ENCODE data around the gene MYO10. TPM values are rescaled to one million over a fixed set of nuclear protein-coding genes. Genes with fewer than 3 reads are reported as not detected.

MYO10 gene
- total and polyA plus RNA-seq, 3 donors from 2014 or later, result 37.8 to 102 (median 99.8) TPM

DNA sequence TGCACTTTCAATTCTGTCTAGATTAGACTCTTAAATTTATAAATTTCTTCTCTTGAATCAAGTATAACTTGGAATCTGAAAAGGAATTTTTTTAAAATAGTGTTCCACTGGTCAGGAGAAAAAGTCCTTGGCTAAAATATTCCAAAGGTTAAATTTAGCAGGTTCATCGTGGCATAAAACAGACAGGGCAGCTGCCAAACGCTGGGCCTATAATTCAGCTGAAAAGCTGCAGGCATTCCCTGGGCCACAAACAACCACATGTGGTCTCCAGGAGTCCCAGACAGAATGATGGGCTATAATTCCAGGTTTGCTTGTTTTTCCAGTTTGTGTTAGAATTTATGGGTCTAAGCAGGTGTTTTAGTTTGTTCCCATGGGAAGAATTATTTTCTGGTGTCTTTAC, 248.2 kb downstream of the MYO10 start:
- 40 to 42% methylated on average over 2 of the region's 2 CpGs for WGBS, 2 donors
- no peak for DNase-seq
- Histone ChIP-seq H3K4me1 (no peaks in the 10 kb centered on the region), H3K36me3 (ENCODE audit: low read depth, missing control alignments) (no peaks in the 10 kb centered on the region), H3K4me3 (no peak overlapping the region), H3K27ac (no peak overlapping the region), H3K9me3 (no peaks in the 10 kb centered on the region), H3K27me3 (no peaks in the 10 kb centered on the region)
- no peak for TF ChIP-seq CTCF (IDR thresholded peaks at IDR 0.05)
- TF ChIP-seq POLR2A (IDR thresholded peaks at IDR 0.05), result no peak
- intact Hi-C loops (cut with DNase I; ENCODE audit: low total_unique reads), result no loop called here

- Histone ChIP-seq H3K4me3 (no peak overlapping the region), H3K4me1 (no peaks in the 10 kb centered on the region), H3K27me3 (no peaks in the 10 kb centered on the region), H3K36me3 (ENCODE audit: low read depth, missing control alignments) (no peaks in the 10 kb centered on the region), H3K9me3 (no peaks in the 10 kb centered on the region), H3K27ac (no peak overlapping the region)
- 77 to 94% methylated on average over 4 of the region's 4 CpGs for WGBS, 2 donors
- no peak for DNase-seq
- intact Hi-C loops (cut with DNase I; ENCODE audit: low total_unique reads), result no loop called here
- TF ChIP-seq CTCF (IDR thresholded peaks at IDR 0.05), result no peak
- TF ChIP-seq POLR2A (IDR thresholded peaks at IDR 0.05), result no peak
Measured at GRCh38 chr5:16685069-16685468, 251.0 kb downstream of the MYO10 start.

GRCh38 chr5:16681876-16682275, 254.2 kb downstream of the MYO10 start:
- no peak for DNase-seq
- H3K4me1 ChIP-seq, result no peaks in the 10 kb centered on the region
- H3K36me3 ChIP-seq (ENCODE audit: low read depth, missing control alignments), result no peaks in the 10 kb centered on the region
- 76 to 84% methylated on average over 6 to 13 of the region's 13 CpGs for WGBS, 2 donors
- intact Hi-C loops (cut with DNase I; ENCODE audit: low total_unique reads), result no loop called here
- H3K9me3 ChIP-seq, result no peaks in the 10 kb centered on the region
- H3K4me3 ChIP-seq, result no peak overlapping the region
- TF ChIP-seq CTCF (IDR thresholded peaks at IDR 0.05), result no peak
- no peak for TF ChIP-seq POLR2A (IDR thresholded peaks at IDR 0.05)
- no peaks in the 10 kb centered on the region for H3K27me3 ChIP-seq
- no peak overlapping the region for H3K27ac ChIP-seq

GRCh38 chr5:16679863-16680262, 256.2 kb downstream of the MYO10 start:
- TF ChIP-seq POLR2A (IDR thresholded peaks at IDR 0.05), result no peak
- TF ChIP-seq CTCF (IDR thresholded peaks at IDR 0.05), result no peak
- WGBS, 2 donors, result 89 to 98% methylated on average over 8 to 14 of the region's 14 CpGs
- intact Hi-C loops (cut with DNase I; ENCODE audit: low total_unique reads), result no loop called here
- H3K36me3 ChIP-seq (ENCODE audit: low read depth, missing control alignments), result no peaks in the 10 kb centered on the region
- H3K27me3 ChIP-seq, result no peaks in the 10 kb centered on the region
- H3K9me3 ChIP-seq, result no peaks in the 10 kb centered on the region
- no peaks in the 10 kb centered on the region for H3K4me1 ChIP-seq
- H3K4me3 ChIP-seq, result no peak overlapping the region
- H3K27ac ChIP-seq, result no peak overlapping the region
- no peak for DNase-seq

GRCh38 chr5:16679190-16679589, 256.9 kb downstream of the MYO10 start:
- Histone ChIP-seq H3K36me3 (ENCODE audit: low read depth, missing control alignments) (no peaks in the 10 kb centered on the region), H3K27ac (no peak overlapping the region), H3K4me1 (no peaks in the 10 kb centered on the region), H3K27me3 (no peaks in the 10 kb centered on the region), H3K9me3 (no peaks in the 10 kb centered on the region), H3K4me3 (no peak overlapping the region)
- no peak for DNase-seq
- TF ChIP-seq CTCF (IDR thresholded peaks at IDR 0.05), result no peak
- WGBS, 2 donors, result 85 to 96% methylated on average over 8 to 9 of the region's 9 CpGs
- intact Hi-C loops (cut with DNase I; ENCODE audit: low total_unique reads), result no loop called here
